ENCODE data around the gene HOATZ.

The HOATZ gene

DNA sequence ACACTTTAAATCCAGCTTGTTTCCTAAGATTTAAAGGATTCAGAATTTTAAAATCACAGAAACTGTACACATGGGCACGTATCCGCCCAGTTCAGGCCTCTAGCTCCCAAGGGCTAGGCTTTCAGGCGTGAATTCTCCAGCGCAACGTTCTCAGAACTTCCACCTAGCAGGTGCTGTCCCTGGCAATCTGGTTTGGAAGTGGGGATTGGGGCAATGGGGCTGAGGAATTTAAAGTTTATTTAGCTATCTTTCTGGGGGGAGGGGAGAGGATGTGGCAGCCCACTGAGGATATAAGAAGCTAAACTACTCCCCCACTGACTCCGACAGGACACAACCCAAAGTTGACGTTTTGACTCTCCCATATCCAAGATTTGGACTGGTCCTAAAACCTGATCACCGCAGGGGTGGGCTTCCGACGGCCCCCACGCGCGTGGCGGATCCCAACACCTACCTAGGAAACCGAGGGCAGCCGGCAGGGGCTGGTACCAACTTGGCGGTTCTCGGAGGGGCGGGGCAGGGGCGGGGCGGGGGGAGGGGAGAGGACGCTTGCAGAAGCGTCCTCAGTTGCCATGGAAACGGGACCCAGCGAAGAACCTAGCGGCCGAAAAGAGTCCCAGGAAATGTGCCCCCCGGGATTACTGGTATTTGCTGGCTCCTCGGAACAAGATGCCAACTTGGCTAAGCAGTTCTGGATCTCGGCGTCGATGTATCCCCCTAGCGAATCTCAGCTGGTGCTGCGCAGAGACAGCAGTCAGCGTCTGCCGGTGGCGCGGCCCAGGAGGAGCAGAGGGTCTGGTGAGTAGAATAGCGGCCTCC lies at the start of gene HOATZ:
HOATZ (plus strand) TSS at position 563 of the 816 bp plus-strand sequence; CDS start at position 570, 7 bp downstream.
- DNase-seq (ENCODE audit: low spot score) = no peak

DNA sequence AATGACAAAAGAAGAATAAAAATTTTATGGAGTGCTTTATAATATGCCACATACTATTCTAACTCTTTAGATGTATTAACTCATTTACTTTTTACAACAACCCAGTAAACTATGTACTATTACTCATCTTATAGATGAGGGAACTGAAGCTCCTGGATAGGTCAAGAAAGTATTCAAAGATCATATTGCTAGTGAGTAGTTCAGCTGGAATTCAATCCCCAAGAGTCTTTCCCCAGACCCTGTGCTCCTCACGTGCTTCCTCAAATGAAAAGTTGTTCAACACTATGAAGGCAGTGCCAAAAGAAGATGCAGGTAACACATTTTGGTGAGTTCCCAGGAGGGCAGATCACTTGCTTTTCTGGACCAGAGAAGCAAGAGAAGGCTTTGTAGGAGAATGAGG lies 49.2 kb upstream of the HOATZ start:
- no peak for DNase-seq (ENCODE audit: low spot score)

DNA sequence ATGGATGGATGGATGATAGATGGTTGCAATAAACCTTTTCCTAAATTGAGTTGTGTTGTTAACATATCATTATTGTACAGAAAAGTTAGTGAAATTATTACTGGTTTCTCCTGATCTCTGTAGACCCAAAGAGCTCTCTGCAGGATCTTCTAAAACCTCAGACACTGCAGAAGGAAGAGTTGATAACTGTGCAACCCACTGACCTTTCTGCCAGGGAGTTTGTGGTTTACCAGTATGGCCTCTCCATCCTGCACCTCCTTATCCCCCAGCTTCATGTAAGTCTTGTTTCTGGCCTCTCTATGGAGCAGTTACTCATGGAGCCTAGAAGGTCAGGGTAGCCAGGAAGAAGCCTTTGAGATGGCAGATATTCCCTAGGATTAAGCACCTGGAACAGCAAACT lies 48.0 kb upstream of the HOATZ start:
- no peak for DNase-seq (ENCODE audit: low spot score)

DNA sequence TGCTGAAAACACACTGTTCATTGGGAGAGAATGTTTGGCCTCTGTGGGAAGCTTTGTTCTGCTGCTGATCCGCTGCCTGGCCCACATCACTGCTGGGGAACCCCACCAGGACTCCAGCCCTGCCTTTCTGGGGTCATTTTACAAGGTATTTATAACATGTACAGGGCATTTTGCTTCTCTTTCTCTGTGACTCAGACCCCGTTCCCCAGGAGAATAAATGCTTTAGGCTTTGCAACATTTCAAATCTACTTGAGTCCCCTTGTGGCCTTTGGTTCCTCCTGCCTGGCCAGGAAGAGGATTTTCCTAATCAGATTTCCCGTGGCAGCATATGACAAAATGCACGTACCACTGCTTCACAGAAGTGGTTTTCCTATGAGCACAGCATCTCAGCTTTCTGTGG lies 45.4 kb upstream of the HOATZ start:
- no peak for DNase-seq (ENCODE audit: low spot score)

DNA sequence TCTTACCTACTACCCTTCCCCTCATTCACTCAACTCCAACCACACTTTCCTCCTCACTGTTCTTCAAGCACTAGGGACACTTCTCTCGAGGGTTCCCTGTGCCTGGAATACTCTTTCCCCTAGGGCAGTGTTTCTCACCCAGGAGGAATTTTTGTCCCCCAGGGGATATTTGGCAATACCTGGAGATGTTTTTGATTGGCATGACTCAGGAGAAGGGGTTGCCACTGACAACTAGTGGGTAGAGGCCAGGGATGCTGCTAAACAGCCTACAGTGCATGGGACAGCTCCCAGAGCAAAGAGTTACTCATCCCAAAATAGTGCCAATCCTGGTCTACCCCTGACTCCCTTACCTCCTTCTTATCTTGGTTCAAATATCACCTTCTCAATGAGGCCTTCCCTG lies 42.4 kb upstream of the HOATZ start:
- DNase-seq (ENCODE audit: low spot score) = no peak

DNA sequence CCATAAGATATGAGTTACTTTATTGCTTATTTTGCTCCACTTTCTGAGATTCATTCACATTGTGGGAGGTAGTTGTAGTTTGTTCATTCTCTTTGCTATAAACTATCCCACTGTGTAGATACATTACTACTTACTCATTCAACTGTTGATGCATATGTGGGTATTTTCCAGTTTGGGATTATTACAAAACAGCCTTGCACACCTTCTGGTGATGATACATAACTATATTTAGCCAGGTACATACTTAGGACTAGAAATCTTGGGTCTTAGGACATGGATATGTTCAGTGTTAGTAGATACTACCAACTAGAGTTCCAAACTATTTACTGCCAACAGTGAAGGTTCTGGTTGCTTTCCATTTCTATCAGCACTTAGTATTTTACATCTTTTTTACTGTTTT lies 40.1 kb upstream of the HOATZ start:
- DNase-seq (ENCODE audit: low spot score) = no peak

DNA sequence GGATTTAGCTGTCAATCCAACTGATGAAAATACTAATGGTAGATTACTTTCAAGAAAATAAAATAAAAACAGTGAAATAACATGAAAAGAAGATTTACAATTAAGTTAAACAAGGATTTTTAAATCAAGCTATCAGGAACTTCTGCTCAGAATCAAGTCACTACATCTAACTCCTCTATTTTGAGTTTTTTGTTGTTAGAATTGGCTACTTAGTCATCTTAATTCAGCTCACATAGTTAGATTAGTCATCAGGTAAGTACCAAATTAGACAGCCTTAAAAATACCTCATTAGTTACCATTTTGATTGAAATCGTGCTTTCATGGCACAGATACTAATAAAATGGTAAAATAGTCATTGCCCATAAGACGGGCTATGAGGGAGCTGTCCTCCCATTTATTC lies 38.2 kb upstream of the HOATZ start:
- no peak for DNase-seq (ENCODE audit: low spot score)

DNA sequence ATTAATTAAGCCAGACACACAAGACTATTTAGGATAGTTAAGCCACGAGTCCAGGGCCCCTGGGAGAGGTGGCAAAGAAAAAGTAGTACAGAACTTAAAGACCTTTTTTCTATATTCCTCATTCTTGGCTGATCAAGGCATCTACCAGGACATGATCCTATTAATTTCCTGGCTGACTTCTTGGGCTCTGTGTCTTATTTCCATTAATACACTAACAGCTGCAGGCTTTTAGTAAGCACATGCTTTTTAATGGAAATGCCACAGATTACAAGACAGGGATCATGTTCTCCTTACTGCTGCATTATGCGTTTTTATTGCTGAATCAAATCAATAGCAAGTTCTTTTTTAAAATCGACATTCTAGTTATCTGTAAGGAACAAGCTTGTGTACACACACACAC lies 37.6 kb upstream of the HOATZ start:
- DNase-seq (ENCODE audit: low spot score) = no peak

DNA sequence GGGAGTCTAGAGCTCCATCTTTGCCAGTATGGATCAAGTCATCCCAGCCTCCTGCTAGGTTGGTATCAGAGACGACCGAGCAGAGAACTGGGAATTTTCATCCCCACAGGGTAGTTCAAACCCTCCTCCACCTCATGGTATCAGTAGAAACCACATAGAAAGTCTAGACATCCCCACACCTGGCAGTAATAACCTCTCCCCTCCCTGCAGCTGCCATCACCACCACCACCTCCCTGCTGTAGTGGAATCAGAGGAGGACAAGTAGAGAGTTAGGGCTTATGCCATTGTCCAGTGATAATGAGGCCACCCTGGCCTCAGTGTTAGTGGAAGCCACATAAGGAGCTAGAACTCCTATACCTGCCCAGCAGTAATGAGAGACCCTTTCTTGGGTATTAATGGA lies 36.7 kb upstream of the HOATZ start:
- no peak for DNase-seq (ENCODE audit: low spot score)

DNA sequence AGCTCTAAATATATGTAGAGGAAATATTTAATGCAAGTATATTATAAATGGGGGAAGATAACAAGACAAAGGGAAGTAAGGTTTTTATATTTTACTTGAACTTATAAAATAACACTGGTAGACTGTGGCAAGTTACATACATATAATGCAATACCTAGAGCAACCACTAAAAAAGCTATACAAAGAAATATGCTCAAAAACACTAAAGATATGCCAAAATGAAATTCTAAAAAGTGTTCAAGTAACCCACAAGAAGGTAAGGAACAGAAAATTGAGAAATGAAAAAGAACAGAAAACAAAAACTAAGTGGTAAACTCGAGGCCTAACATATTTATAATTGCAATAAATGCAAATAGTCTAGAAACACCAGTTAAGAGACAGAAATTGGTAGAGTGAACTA lies 34.9 kb upstream of the HOATZ start:
- no peak for DNase-seq (ENCODE audit: low spot score)

DNA sequence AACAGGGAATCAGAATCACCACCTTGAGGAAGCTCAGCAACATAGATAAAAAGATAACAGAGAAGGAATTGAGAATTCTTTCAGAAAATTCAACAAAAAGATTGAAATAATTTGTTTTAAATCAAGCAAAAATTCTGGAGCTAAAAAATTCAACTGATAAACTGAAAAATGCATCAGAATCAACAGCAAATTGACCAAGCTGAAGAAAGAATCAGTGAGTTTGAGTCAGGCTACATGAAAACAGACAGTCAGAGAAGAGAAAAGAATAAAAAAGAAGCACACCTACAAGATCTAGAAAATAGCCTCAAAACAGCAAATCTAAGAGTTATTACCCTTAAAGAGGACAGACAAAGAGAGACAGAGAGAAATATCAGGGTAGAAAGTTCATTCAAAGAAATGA lies 31.1 kb upstream of the HOATZ start:
- no peak for DNase-seq (ENCODE audit: low spot score)

DNA sequence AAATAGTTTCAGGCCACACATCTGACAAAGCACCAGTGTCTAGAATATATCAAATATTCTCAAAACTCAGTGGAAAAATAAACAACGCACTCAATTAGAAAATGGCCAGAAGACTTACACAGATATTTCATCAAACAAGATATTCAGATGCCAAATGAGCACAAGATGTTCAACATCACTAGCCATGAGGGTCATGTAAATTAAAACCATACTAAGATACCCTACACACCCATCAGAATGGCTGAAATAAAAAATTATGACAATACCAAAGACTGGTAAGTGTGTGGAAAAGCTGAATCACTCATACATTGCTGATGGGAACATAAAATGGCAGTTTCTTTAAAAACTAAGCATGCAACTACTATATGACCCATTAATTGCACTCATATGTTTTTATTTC lies 24.1 kb upstream of the HOATZ start:
- DNase-seq (ENCODE audit: low spot score) = no peak

DNA sequence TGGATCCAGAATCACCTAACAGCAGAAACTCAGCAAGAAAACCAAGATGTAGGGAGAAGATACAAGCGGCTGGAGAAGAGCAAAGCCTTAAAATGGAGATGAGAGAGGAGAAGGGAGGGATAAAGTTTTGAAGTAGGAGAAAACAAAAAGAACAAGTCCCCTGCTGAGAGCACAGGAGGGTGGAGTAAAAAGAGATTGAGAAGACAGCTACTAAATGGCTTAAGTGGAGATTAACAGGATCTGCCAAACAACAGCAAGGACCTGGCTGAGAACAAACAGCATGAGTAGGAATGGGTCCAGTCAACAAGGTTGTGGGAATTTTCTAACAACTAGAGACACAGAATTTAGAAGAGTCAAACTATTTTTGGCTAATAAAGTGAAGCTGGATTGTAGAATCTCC lies 20.5 kb upstream of the HOATZ start:
- DNase-seq (ENCODE audit: low spot score) = no peak

DNA sequence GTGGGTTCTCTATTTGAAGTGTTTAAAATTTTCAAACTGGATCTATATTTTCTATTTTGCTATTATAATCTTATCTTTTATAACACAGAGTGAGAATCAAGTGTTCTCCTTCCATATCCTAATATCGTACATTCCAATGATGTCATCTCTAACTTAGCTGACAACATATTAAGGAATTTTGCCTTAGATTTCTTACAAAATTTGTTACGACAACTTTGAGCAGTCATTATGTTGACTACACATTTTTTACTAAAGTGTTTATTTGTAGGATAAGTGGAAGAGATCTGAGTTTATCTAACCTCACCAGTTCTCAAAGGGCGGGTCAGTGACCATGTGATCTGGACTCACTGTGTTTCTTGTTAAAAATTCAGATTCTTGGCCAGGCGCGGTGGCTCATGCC lies 15.1 kb upstream of the HOATZ start:
- DNase-seq (ENCODE audit: low spot score) = no peak

DNA sequence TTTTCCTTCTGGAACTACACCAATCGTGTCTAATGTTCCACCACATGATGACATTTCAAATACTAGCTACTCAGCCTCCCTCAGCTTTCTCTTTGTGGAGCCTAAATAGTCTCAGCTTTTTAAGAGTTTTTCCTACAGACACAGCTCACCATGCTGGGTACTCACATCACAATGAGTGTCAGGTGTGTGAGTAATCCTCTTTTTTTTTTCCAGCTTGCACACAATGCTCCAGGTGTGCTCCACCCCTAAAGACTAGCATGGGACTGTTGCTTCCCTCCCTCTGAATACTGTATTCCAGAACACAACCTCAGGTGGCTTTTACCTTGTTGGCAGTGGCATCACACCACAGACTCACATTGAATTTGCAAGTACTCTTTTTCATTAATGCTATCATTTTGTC lies 14.1 kb upstream of the HOATZ start:
- no peak for DNase-seq (ENCODE audit: low spot score)

DNA sequence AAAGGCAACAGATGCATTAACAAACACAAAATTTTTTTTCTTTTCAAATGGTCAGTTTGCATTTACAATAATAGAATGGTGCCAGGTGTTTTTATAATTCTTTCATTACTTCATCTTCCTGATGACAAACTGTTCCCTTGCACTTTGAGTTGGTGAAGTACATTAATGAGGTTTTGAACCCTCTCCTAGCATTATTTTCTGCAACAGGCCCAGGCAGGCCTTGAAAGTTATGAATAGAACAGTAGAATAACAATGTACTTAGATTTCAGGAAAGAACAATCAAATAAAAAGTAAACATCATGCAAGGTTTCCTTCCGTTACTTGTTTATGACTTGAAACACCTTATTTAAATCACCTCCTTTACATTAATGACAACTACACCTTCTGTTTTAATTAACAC lies 12.0 kb upstream of the HOATZ start:
- DNase-seq (ENCODE audit: low spot score) = no peak

DNA sequence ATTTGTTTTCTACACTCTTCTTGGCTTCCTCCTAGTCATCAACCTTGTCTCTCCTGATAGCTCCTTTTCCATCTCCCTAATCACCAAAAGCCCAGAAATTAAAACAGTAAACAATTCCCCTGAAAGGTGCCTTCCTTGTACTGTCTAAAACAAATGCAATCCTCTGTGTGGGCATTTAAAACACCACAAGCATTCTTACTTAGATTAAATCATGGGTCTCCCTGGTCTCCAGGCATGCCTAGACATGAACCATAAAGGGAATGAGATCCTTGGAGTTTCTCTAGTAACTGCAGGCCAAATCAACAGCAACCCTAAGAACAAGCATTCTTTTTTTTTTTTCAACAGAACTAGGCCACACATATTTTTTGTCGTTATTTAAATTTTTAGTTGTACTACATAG lies 4.3 kb upstream of the HOATZ start:
- DNase-seq (ENCODE audit: low spot score) = no peak

DNA sequence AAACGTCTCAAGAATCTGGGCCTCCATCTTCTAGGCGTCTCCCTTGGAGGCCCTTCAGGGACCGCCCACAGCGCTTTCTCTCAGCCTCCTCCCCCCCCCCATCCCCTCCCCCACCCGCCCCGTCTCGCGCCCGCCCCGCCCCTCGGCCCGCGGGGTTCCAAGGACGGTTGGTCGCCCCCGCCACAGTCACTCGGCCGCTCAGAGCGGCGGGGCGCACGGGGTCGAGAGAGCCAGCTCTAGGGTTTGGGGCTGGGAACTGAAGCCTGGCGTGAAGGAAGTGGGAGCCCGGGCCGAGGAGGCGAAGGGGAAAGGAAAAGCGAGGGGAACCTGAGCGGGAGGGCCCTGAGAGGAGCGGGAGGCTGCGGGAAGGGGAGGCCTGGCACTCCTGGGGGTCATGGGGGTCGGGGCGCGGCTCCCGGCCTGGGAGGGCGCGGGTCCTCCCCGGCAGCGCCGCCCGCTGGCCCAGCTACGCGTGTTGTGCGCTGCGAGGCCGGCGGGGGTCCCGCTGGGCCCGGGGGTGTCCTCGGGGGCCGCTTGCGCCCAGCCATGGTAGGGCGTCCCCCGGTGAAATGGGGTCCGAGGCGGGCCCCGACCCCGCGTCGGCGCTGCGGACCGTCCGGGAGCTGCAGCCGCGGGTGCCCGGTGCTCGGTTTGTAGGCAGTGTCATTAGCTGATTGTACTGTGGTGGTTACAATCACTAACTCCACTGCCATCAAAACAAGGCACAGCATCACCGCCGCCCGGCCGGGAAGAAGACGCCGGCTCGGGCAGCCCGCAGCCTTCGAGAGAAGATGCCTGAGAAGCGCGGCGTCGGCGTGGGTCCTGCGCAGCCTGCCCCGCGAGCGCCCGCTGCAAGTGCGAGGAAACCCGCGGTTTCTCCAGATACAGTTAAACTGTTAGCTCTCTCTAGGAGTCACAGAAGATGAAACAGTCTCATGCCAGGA lies 2.0 kb upstream of the HOATZ start, which contains the start of gene BTG4:
BTG4 (minus strand) TSS at position 91 of the 944 bp plus-strand sequence. CDS start 13,610 bp downstream, outside the sequence.
- no peak for DNase-seq (ENCODE audit: low spot score)

DNA sequence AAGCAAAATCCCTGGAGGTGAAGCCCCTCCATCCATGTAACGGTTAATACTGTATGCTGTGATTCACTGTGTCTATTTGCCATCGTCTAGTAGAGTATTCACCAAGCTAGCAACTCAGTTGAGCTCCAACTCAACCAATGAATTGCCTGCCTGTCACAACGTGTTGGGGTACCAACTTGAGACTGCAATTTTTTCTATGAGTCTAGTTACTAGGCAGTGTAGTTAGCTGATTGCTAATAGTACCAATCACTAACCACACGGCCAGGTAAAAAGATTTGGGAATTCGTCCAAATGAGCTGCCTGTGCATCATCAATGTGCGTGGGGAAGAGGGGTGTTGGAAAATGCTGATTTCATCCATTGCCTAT lies 1.4 kb upstream of the HOATZ start:
- no peak for DNase-seq (ENCODE audit: low spot score)

DNA sequence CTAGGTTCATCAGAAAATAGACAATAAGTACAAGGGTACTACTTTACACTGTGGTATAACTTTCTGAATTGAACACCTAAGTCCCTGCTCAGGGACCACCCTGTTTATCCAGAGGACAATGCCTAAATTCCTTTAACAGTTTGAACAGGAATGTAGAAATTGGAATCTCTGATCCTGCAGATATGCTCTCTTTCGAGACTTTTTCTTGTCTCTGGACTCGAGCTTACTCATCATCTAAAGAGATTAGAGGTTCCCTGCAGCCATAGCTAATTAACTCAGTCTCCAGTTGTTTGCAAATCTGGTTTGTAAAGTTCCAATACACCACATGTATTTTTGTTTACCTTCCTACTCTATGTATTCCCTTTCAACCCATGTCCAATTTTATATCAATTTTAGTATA lies 1.0 kb downstream of the HOATZ start:
- no peak for DNase-seq (ENCODE audit: low spot score)

DNA sequence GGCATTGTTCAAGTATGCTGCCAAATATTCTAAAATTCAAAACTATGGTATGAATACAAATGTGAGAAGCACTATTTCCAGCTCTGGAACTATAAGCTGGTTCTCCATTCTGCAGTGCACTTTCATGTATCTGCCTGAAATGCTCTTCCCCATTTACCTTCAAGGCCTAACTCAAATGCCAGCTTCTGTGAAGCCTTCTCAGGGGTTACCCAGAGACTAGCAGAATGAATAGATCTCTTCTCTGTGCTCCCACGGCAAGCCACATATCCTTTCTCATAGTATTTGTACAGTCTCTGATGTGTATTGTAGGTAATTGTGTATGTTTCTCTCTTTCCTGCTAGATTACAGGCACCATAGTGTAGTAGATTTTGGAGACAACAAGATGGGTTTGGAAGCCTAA lies 4.1 kb downstream of the HOATZ start:
- DNase-seq (ENCODE audit: low spot score) = no peak

DNA sequence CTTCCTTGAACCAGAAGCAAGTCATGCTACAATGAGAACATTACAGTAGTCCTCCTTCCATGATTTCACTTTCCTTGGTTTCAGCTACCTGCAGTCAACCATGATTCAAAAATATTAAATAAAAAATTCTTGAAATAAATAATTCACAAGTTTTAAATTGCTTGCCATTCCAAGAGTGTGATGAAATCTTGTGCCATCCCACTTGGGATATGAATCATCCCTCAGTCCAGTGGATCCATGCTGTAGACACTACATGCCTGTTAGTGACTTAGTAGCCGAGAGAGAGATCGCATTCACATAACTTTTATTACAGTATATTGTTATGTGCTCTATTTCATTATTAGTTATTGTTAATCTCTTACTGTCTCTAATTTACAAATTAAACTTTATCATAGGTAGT lies 6.0 kb downstream of the HOATZ start:
- DNase-seq (ENCODE audit: low spot score) = no peak

DNA sequence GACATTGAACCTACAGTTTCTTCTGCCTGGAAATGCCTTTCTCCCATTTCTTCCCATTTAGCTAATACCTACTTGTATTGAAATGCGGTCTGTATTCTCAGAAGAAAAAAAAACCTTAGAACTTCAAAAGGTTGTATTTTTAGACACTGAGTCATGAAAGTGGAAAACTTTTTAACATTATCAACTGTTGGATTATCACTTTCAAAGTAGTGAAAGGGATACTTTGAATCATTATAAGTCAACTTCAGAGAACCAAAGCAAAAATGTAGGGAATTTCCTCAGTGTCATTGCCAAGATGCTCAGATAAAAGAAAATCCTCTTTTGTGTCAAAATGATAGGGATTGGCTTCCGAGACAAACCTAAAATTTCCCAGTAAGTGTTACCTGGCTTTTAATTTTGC lies 6.6 kb downstream of the HOATZ start:
- no peak for DNase-seq (ENCODE audit: low spot score)

Measured in kidney capillary endothelial cell (primary cell).